Endodermal cell (in vitro differentiated cells): Measurements from ENCODE around the gene DEPP1. TPM values are rescaled to one million over a fixed set of nuclear protein-coding genes. Genes with fewer than 3 reads are reported as not detected.

Experiments
- DNase-seq: peaks from one replicate; pipeline ENCODE4 v3.0.0-alpha.2; 2017
- H3K27ac ChIP-seq: 2 replicates; pipeline ENCODE4 v1.5.1; 2013; ENCODE audit warnings: mild to moderate bottlenecking, low read depth, low read length, moderate library complexity
- H3K27me3 ChIP-seq: 2 replicates; pipeline ENCODE4 v1.6.1; 2013; ENCODE audit warnings: mild to moderate bottlenecking, low read length, moderate library complexity; ENCODE audit not compliant: insufficient read depth, control insufficient read depth, poor library complexity, severe bottlenecking
- H3K36me3 ChIP-seq: 2 replicates; pipeline ENCODE4 v1.7.0; 2013; ENCODE audit warnings: mild to moderate bottlenecking, low read length, moderate library complexity; ENCODE audit not compliant: control insufficient read depth, insufficient read depth
- H3K4me1 ChIP-seq: one replicate; pipeline ENCODE4 v1.7.0; 2013; ENCODE audit warnings: low read length; ENCODE audit not compliant: control insufficient read depth, insufficient read depth
- H3K4me3 ChIP-seq: 2 replicates; pipeline ENCODE4 v1.5.1; 2013; ENCODE audit warnings: mild to moderate bottlenecking, low read length, moderate library complexity
- H3K9ac ChIP-seq: 2 replicates; pipeline ENCODE4 v1.6.1; 2013; ENCODE audit warnings: mild to moderate bottlenecking, low read length, moderate library complexity; ENCODE audit not compliant: poor library complexity, severe bottlenecking; ENCODE audit errors: extremely low read depth
- H3K9me3 ChIP-seq: 2 replicates; pipeline ENCODE4 v1.6.1; 2013; ENCODE audit warnings: mild to moderate bottlenecking, low read length, moderate library complexity; ENCODE audit not compliant: control insufficient read depth
- H3K27ac Mint-ChIP-seq: 2 replicates; pipeline ENCODE4 v1.8.0; 2020; ENCODE audit warnings: mixed read lengths
- H3K27me3 Mint-ChIP-seq: 2 replicates; pipeline ENCODE4 v1.8.0; 2021; ENCODE audit warnings: mild to moderate bottlenecking, mixed read lengths; ENCODE audit not compliant: insufficient read depth
- H3K36me3 Mint-ChIP-seq: 2 replicates; pipeline ENCODE4 v1.8.0; 2020; ENCODE audit warnings: low read depth, mixed read lengths
- H3K4me1 Mint-ChIP-seq: 2 replicates; pipeline ENCODE4 v1.8.0; 2020; ENCODE audit warnings: mixed read lengths
- H3K4me3 Mint-ChIP-seq: 2 replicates; pipeline ENCODE4 v1.8.0; 2020; ENCODE audit warnings: mild to moderate bottlenecking, moderate library complexity, mixed read lengths
- H3K9me3 Mint-ChIP-seq: 2 replicates; pipeline ENCODE4 v1.8.0; 2020; ENCODE audit warnings: mild to moderate bottlenecking, mixed read lengths
- WGBS, 2 experiments: methylation state at CpG; one replicate each; pipeline versions ENCODE4 v1.1.5 to v1.1.7; 2013; ENCODE audit warnings: missing lambda C conversion rate in 2 of 2, mixed read lengths in 1 of 2; ENCODE audit not compliant: insufficient coverage in 1 of 2, insufficient read length in 1 of 2; 5-methylcytosine and 5-hydroxymethylcytosine counted together
- total RNA-seq, 2 donors: library from RNA; stranded (reverse); fragmentation: NEBNext Ultra II Directional in 1 of 2; extraction: Animal tissue kit (Norgen Biotek cat#: 25700) in 1 of 2; gene quantifications; 2 replicates in 1 of 2; 3 replicates in 1 of 2; pipeline ENCODE4 v1.2.1, GENCODE V29; 2021
- TF ChIP-seq, protein P1 (sequence below): fragments of 200-600 bp; sonication (generic); conservative IDR thresholded peaks from 2 replicates; pipeline ENCODE4 v1.5.0; 2021; ENCODE audit warnings: antibody characterized with exemption, mild to moderate bottlenecking

The DEPP1 gene
- total RNA-seq, 2 donors from 2014 or later = 1.3 to 2.6 TPM

DNA sequence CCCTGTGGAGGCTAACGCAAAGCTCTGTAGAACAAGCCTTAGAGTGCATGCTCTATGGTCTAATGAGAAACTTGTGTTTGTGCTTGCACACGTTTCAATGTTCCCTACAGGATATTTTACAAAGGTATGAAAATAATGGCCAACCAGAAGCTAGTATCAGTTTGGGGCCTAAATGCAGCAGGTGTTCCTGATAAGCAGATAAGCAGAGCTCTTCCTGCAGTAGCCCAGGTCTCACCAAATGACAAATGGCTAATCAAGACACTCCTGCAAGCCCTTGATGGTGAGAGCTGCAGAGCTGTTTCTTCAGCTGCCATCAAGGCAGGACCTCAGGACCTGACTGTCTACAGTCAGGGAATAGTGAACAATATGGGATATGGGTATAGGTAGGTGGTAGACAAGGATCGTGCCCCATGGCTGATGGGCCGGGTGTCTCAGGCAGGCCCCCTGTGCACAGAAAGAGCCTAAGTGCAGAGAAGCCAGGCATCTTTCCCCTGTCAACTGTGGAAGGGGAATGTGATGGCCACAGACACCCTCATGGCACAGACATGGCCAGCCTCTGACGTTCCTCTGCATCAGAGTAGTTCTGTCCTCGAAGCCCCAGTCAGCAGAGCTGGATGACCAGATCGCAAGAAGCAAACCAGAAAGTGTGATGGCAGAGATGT lies 42.2 kb downstream of the DEPP1 start:
- no peak for DNase-seq
- WGBS, 2 experiments = 93% methylated on average over 5 to 7 of the region's 7 CpGs
- no peaks in the 10 kb centered on the region for H3K9me3 Mint-ChIP-seq
- H3K4me3 Mint-ChIP-seq = no peak overlapping the region
- H3K4me1 Mint-ChIP-seq = peaks cover 11% of the 10 kb centered on the region
- peaks cover 12% of the 10 kb centered on the region for H3K27me3 Mint-ChIP-seq
- Histone ChIP-seq H3K9ac (no peak overlapping the region), H3K27ac (no peak overlapping the region), H3K4me3 (no peak overlapping the region), H3K4me1 (no peaks in the 10 kb centered on the region), H3K9me3 (no peaks in the 10 kb centered on the region), H3K36me3 (no peaks in the 10 kb centered on the region), H3K27me3 (peaks cover 4% of the 10 kb centered on the region)
- H3K36me3 Mint-ChIP-seq = no peaks in the 10 kb centered on the region
- TF ChIP-seq, protein P1, sequence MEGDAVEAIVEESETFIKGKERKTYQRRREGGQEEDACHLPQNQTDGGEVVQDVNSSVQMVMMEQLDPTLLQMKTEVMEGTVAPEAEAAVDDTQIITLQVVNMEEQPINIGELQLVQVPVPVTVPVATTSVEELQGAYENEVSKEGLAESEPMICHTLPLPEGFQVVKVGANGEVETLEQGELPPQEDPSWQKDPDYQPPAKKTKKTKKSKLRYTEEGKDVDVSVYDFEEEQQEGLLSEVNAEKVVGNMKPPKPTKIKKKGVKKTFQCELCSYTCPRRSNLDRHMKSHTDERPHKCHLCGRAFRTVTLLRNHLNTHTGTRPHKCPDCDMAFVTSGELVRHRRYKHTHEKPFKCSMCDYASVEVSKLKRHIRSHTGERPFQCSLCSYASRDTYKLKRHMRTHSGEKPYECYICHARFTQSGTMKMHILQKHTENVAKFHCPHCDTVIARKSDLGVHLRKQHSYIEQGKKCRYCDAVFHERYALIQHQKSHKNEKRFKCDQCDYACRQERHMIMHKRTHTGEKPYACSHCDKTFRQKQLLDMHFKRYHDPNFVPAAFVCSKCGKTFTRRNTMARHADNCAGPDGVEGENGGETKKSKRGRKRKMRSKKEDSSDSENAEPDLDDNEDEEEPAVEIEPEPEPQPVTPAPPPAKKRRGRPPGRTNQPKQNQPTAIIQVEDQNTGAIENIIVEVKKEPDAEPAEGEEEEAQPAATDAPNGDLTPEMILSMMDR = no peak
- no peak overlapping the region for H3K27ac Mint-ChIP-seq

DNA sequence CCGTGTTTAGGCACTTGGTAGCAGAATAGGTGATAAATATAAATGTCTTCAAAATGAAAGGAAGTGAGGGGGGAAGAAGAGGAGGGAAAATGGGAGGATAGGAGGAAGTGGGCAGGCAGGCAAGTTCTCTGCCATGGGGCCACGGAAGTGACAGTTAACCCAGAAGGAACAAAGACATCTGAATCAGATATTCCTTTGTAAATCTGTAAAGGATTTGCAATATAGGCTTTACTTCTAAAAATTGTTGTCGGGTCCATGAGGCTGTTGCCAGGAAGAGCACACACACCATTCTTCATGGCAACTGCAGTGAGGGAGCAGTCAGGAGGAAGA lies 42.7 kb downstream of the DEPP1 start:
- Histone ChIP-seq H3K27me3 (peaks cover 4% of the 10 kb centered on the region), H3K36me3 (no peaks in the 10 kb centered on the region), H3K9ac (no peak overlapping the region), H3K4me3 (no peak overlapping the region), H3K4me1 (no peaks in the 10 kb centered on the region), H3K9me3 (no peaks in the 10 kb centered on the region), H3K27ac (no peak overlapping the region)
- TF ChIP-seq, protein P1 = no peak
- Mint-ChIP-seq H3K9me3 (no peaks in the 10 kb centered on the region), H3K27ac (no peak overlapping the region), H3K27me3 (peaks cover 12% of the 10 kb centered on the region), H3K36me3 (no peaks in the 10 kb centered on the region), H3K4me1 (peaks cover 11% of the 10 kb centered on the region), H3K4me3 (no peak overlapping the region)
- no peak for DNase-seq
- 77% methylated on average over 3 of the region's 3 CpGs for WGBS, 2 experiments

DNA sequence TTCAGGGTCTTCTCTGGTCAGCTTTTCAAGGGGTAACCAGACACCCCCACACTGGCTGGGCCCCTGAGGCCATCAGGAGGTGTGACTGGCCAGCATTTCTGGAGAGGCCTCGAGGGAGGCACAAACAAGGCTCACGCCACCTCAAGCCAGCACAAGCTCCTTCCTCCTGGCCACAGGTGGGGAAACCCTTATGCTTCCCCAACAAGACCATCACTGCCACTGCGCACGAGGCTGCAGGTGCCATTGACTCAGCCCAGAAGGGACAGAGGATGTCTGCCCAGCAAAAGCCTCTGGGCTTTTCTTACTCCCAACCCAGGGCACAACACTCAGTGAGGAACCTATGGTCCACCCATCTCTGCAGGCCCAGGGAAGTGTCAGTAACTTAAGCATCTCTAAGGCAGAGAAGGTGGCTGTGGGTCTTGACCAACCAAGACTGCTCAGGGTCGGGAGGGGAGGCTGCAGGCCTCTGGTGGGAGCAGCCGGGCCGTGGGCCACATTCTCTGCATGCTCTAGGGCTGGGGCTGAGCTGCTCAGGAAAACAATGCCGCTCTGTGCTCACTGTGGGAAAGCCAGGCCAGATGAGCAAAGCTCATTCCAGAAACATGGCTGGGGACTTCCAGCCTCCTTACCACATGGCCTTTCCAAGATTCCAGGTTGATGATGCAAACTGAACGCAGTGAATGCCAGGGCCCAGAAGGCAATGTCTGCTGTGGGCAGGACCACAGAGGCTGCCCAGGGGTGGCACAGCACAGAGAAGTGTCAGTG lies 43.2 kb downstream of the DEPP1 start:
- Histone ChIP-seq H3K4me3 (no peak overlapping the region), H3K9ac (no peak overlapping the region), H3K36me3 (no peaks in the 10 kb centered on the region), H3K4me1 (no peaks in the 10 kb centered on the region), H3K9me3 (no peaks in the 10 kb centered on the region), H3K27ac (no peak overlapping the region), H3K27me3 (peaks cover 4% of the 10 kb centered on the region)
- TF ChIP-seq, protein P1 = no peak
- 82 to 95% methylated on average over 4 to 9 of the region's 9 CpGs for WGBS, 2 experiments
- Mint-ChIP-seq H3K4me3 (no peak overlapping the region), H3K27me3 (peaks cover 15% of the 10 kb centered on the region), H3K4me1 (peaks cover 11% of the 10 kb centered on the region), H3K27ac (no peak overlapping the region), H3K36me3 (no peaks in the 10 kb centered on the region), H3K9me3 (no peaks in the 10 kb centered on the region)
- no peak for DNase-seq
